GM12801 (cell line): ENCODE data around the gene DDIT4L.

Experiments used
- TF ChIP-seq, protein P1 (sequence below): IDR thresholded peaks from one replicate; pipeline ENCODE4 v1.5.1; 2011; ENCODE audit warnings: control low read depth; ENCODE audit not compliant: insufficient read length; ENCODE audit errors: extremely low read depth

DDIT4L gene

DNA sequence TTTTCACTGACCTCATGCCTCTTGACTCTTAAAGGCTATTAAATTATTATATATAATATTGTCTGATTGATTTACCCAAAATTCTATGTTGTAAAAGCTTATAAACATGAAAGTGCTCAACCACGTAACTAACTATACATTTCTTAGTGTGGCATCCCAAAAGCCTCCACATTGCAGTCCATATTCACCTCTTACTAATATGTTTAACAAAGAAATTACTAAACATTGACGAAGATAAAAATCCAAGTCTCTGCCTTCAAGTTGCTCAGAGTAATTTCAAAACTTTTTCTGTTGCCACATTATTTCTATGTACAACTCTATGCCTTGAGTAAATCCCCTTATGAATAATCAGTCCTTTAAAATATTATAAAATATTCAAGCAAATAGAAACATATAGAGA, 14.4 kb downstream of the DDIT4L start:
- TF ChIP-seq, protein P1, sequence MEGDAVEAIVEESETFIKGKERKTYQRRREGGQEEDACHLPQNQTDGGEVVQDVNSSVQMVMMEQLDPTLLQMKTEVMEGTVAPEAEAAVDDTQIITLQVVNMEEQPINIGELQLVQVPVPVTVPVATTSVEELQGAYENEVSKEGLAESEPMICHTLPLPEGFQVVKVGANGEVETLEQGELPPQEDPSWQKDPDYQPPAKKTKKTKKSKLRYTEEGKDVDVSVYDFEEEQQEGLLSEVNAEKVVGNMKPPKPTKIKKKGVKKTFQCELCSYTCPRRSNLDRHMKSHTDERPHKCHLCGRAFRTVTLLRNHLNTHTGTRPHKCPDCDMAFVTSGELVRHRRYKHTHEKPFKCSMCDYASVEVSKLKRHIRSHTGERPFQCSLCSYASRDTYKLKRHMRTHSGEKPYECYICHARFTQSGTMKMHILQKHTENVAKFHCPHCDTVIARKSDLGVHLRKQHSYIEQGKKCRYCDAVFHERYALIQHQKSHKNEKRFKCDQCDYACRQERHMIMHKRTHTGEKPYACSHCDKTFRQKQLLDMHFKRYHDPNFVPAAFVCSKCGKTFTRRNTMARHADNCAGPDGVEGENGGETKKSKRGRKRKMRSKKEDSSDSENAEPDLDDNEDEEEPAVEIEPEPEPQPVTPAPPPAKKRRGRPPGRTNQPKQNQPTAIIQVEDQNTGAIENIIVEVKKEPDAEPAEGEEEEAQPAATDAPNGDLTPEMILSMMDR: no peak

DNA sequence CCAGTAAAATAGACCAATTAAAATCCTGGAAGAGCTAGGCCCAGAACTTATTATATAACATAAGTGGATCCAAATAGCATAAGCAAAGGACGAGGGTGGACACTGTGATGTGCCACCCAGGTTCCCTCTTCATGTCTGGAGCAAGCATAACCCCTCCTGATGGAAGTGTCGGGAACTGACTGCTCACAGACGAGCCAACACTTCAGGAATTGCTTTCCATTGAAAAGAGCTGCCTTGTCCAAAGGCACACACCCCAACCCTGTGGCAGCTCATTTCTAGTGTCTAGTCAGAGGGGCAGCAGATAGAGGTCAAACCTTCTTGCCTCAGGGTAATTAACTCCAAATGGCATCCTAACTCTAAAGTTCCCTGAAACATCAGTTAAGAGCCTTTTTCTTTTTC, 15.3 kb downstream of the DDIT4L start:
- TF ChIP-seq, protein P1: no peak

DNA sequence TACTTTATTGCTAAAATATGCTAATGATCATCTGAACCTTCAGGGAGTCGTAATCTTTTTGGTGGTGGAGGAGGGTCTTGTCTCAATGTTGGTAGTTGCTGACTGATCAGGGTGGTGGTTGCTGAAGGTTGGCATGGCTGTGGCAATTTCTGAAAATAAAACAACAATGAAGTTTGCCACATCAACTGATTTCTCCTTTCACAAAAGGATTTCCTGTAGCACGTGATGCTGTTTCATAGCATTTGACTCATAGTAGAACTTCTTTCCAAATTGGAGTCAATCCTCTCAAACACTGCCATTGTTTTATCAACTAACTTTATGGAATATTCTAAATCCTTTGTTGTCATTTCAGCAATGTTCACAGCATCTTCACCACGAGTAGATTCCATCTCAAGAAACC, 19.3 kb downstream of the DDIT4L start:
- TF ChIP-seq, protein P1: no peak

DNA sequence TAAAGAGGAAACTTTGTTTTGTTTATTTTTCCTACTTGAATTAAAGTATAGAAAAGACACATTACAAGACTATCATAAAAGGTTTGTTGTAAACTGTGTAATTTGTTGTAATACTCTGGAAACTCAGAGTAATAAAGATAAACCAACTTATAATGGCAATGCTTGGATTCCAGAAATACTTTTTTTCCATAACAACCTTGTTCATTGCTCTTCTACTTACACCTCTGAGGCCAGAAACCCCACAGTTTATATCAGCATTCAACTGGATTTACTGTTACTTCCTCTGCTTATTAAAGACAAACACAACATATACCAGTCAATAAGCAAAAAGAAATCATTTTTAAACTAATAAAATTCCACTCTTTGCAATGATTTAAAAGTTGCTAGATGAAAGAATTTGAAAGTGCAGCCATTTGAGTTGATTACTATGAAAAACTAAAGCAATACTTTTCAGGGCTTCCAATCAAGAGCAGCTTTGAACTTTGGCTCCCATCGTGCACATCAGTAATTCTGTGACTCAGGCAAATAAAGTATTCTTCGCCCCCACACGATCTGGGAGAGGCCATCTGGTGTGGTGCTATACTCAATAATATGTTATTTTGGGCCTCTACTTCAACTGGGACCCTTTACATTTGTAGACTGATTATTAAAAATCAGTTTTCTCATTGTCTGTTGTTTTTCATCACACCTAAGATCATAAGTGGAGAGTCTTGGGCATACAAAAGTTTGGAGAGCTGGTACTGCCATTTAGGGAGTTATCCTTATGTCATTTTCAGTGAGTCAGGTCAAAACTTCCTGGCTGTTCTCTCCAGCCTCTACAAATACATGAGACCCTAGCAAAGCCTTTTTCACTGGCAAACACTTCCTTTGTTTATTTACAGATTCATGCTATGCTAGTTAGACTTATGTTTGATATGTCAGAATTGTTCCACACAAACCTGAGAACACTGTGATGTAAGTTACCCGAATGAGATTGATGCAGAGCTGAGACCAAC, 20.5 kb downstream of the DDIT4L start:
- TF ChIP-seq, protein P1: no peak

DNA sequence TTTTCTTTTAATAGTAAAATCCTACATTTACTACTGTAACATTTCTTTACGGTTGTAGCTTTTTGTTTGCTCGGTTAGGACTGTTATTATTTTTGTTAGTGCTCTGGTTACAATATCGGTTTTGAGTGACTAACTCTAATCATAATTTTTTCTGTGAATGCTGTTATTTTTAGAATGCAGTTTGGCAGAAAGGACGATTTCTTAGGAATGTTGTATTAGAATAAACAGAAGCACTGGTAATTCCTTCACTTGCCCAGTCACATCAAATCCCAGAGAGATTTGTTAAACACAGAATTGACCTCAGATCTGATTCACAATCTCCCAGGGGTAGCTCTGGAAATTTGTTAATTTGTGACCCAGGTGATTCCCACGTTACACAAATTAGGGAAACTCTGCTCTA, 21.7 kb downstream of the DDIT4L start:
- TF ChIP-seq, protein P1: no peak

DNA sequence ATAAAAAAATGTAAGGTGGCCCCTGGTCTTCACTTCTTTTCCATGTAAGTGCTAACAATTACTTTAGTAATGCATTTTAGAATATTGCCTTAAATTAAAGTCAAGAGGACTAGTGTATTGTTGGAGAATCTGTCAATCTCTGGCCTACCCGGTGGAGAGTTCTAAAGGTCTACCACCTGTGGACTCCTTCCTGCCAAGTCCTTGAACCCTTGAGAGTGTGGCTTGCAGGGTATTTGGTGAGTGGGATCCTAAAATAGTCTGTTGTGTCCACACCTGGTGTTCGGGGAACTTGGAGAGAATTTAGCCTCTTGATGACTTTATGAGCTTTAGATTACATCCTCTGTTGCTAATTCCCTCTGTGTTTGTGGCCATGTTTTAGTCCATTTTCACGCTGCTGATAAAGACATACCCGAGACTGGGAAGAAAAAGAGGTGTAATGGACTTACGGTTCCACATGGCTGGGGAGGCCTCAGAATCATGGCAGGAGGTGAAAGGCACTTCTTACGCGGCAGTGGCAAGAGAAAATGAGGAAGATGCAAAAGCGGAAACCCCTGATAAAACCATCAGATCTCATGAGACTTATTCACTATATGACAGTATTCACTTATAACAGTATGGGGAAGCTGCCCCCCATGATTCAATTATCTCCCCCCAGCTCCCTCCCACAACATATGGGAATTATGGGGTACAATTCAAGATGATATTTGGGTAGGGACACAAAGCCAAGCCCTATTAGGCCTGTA, 23.8 kb downstream of the DDIT4L start:
- TF ChIP-seq, protein P1: no peak

DNA sequence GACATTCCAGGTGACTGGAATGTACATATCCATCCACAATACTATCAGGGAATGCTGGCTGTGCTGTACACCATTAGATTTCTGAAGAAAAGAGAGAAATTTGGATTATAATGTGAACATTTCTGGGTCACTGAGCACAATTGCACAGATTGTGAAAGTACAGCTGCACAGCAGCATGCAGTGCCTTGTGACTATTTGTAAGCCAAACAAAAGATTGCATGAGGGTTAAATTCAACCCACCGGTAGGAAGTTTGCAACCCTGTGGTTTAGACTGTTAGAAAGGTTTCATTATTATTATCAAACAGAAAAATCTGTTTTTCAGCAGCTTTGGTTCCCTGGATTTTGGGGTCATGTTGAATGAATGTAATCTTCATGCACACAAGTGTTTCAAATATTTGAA, 24.5 kb downstream of the DDIT4L start:
- TF ChIP-seq, protein P1: no peak
